Anterior cingulate cortex (tissue), 58 donors: ENCODE results near the gene EIF3D.

Experiments
- DNase-seq, 58 donors: peaks; one replicate each; lab custom pipeline; 2025; lab: John Stamatoyannopoulos, UW

The EIF3D gene

DNA sequence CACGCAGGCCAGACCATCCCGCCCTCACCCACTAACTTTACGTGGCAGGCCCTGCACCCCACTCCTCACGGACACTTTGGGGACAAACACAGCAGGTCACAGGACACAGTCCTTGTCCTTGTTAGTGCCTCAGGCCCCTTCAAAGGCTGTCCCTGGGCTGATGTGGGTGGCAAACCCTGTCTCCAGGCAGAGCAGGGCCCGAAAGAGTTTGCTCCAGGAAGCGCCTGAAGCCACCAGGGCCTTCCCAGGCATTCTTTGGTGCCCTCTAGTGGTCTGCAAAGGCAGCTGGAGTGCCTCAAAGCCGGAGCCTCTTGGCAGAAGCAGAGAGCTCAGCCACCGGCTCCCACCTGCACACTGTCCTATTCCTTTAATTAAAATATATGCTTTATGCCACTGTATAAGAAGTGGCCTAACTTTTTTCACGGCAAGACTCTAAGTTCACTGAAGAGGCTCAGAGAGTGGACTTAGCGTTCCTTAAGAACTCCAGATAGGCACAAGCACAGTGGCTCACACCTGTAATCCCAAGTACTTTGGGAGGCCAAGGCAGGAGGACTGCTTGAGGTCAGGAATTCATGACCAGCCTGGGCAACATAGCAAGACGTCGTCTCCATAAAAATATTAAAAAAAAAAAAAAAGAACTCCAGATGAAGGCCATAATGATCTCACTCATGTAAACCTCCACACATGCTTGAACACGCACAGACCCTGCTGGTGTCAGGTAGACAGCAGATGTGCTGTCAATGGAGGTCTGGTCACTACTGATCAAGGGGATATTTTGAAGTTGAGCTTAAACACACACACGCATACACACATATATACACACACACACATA lies 58.6 kb downstream of the EIF3D start:
- DNase-seq = peak in 56 of 58 donors; percentile 11 to 87 (median 66)

DNA sequence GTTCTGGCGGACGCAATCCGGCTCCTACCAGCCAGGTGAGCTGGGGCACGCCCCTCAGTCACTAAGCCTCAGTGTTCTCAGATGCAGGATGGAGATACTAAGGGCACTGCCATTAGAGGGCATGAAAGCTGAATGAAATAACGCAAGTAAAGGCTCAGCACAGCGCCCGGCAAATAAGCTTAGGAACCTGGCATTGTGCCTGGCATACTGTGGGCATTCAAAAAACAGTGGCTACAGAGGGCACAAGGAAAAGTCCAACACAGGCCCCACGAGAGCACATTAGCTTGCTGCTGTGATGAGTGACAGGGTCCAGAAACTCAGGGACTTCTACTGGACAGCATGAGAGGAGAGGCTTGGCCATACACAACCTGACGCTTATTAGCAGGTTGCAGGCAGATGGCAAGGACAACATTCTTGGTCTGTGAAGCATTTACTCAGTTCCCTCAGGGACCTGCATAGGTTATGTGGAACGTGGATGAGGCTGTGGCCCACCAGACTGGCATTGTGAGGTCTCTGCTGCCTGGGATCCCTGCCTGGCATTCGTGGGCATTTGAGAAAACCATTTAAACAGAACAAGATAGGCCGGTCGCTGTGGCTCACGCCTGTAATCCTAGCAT lies 59.8 kb downstream of the EIF3D start:
- DNase-seq = no peak

- no peak for DNase-seq
These were observed 61.0 kb downstream of the EIF3D start for GRCh38 chr22:36467946-36468345.

DNA sequence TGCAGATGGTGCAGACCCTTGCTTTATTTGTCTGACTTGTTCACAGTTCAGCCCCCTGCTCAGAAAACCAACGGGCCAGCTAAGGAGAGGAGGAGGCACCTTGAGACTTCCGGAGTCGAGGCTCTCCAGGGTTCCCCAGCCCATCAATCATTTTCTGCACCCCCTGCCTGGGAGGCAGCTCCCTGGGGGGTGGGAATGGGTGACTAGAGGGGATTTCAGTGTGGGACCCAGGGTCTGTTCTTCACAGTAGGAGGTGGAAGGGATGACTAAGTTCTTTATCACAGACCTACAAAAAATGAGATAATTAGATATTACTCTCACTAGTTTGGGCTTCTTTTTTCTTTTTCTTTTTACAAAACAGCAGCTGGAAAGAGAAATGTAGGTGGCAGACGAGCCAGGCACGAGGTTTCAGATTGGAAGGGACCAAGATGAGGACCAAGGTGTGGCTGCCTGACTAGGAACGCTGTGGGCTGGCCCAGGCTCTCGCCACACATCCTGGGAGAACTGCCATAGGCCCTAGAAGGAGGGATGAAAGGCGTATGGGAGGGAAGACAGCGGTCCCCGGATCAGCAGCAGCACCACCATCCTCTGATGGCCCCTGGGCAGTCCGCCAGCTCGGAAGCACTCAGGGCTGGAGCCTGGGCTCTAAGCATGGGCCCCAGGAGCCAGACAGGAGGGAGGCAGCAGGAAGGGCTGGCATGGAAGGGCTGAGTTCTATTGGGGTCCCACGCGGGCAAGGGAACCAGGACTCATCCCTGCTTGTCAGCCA lies 61.7 kb downstream of the EIF3D start:
- peak in 3 of 58 donors; percentile 22 to 42 (median 29) for DNase-seq

DNA sequence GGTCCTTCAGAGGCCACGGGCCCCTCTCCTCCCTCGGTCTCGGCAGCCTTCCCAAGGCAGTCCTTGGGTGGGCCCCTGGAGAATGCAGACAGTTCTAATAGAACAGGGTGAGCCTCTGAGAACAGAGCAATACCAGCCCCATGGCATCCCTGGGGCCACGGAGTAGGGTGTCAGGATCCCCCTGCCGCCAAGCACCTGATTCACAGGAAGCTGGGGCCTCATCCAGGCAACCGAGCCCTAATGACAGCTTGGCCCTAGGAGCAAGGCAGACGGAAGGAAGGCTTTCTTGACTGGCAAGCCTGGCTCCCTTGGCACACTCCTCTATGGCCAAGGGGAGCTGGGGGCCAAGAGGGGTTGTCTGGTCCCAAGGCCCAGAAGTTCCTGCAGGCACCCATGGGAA lies 62.7 kb downstream of the EIF3D start:
- DNase-seq = no peak

DNA sequence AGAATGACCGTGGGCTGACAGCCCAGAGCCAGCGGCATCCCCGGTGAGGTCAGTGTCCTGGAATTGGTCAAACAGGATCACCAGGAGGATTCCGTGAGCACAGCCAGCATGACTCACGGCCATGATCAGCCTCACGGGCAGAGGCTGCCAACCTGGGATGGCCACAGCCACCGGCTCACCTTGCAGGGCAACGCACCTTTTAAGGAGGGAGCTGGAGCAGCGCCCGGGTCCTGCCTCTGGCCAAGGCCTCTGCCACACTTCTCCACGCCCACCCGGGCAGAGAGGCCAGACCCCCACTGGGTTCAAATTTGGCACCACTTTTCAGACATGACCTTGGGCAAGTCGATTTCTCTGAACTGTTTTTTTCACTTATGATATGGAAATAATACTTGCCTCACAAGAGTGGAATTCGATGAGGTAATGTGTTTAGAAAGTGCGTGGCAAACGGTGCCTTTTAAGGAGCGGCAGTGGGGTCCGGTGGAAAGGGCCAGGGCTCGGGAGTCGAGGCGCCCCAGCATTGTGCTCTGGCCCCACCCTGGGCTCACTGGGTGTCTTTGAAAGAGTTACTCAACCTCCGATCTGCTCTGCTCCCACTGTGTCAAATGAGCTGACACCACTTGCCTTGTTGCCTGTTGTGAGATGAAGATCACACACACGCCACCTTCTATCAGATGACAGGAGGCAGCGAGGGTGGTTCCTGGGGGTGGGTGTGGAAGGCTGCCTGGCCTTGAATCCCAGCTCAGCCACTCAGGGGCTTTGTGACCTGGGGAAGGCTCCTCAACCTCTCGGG lies 63.5 kb downstream of the EIF3D start:
- peak in 2 of 58 donors; percentile 20 to 32 for DNase-seq

- DNase-seq = no peak
These were observed 64.2 kb downstream of the EIF3D start for GRCh38 chr22:36464715-36465231.

DNA sequence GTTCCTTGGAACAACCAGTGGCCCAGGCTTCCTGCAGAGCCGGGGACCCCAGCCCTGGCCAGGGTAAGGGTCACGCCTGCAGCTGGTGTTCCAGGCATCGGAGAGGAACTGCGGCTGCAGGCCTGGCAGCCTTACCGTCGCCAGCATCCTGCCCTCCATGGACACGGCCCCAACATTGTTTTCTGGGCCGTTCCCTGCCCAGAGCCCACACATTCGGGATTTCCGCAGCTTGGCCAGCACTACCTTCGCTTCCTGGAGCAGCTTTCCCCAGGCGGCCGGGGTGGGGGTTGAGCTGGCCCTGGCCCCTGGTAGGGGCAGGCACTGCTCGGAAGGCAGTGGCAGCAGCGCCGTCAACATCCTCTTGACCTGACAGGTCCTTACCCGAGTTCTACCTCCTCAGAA lies 65.2 kb downstream of the EIF3D start:
- DNase-seq = peak in 2 of 58 donors; percentile 43 to 54

DNA sequence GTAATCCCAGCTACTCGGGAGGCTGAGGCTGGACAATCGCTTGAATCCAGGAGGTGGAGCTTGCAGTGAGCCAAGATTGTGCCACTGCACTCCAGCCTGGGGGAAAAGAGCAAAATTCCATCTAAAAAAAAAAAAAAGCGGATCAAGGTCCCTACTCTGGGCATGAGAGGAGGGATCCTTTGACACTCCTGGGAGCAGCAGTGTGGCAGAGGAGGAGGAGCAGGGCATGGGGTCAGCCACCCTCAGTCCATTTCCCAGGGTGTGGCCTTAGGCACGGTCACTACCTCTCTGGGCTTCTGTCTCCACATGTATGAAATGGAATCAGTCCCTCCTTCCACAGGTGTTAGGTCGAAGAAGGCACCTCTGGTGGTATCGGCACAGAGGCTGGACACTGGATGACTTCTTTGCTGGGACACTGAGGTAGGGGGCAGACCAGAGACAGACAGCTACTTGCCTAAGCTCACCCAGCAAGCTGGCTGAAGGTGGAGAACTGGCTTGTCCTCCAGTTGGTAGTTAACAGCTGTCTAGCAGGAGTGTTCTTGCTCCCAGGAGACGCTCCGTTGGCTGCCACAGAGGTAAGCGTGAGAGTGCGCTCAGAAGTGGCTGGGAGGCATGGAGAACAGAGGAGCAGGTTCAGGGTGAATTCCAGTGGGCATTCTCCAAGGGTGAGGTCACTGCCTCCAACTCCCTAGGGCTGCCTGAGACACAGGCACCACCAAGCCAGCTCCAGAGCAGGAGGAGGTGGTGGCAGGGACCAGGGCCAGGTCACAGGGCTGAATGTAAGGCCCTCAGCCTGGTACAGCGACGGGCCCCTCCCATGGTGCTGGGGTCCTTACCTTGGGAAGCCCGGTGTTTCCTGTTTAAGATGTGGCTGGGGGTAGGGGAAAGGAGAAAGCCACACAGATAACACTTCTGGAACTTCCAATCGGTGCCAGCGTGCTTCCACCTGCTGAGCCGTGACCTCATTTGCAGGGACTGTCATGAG lies 67.0 kb downstream of the EIF3D start:
- no peak for DNase-seq
